Left lung (tissue), 10 donors: Measurements from ENCODE around the gene CENPB. TPM values are rescaled to one million over a fixed set of nuclear protein-coding genes. Genes with fewer than 3 reads are reported as not detected.

ENCODE experiments used
- ATAC-seq: fragments of 200-7000 bp; cut with Tn5 transposase; one replicate; pipeline ENCODE4 v1.9.1; 2020; ENCODE audit warnings: moderate library complexity
- DNase-seq, 4 donors: peaks; one replicate each; pipeline ENCODE4 v3.0.0-alpha.2; 2013 to 2020
- H3K27ac ChIP-seq, 2 donors: fragments of 200-600 bp; sonication (generic) in 1 of 2; one replicate each; pipeline versions ENCODE4 v1.5.0 to v1.8.0; 2020 to 2021
- H3K27me3 ChIP-seq, 2 donors: fragments of 200-600 bp; sonication (generic) in 1 of 2; one replicate each; pipeline versions ENCODE4 v1.5.0 to v1.8.0; 2020 to 2021
- H3K36me3 ChIP-seq, 2 donors: fragments of 200-600 bp; sonication (generic) in 1 of 2; one replicate each; pipeline versions ENCODE4 v1.5.0 to v1.8.0; 2020 to 2021
- H3K4me1 ChIP-seq, 2 donors: fragments of 200-600 bp; one replicate each; pipeline ENCODE4 v1.8.0; 2021
- H3K4me3 ChIP-seq, 2 donors: fragments of 200-600 bp; sonication (generic) in 1 of 2; one replicate each; pipeline versions ENCODE4 v1.5.0 to v1.8.0; 2020 to 2021; ENCODE audit warnings: mild to moderate bottlenecking in 1 of 2
- H3K9me3 ChIP-seq, 2 donors: fragments of 200-600 bp; sonication (generic) in 1 of 2; one replicate each; pipeline versions ENCODE4 v1.5.0 to v1.8.0; 2020 to 2021
- intact Hi-C, 2 donors: fragments of 100-400 bp; cut with DNase I; formaldehyde crosslinking; loops; one replicate each; pipeline versions ENCODE4 v1.11.2 to v1.14.2; 2022
- polyA plus RNA-seq, 6 donors: library from polyadenylated mRNA; unstranded; fragments of 120-200 nt; gene quantifications; one replicate each; pipeline ENCODE4 v1.2.1, GENCODE V29; 2013; ENCODE audit not compliant: insufficient read length in 6 of 6
- total RNA-seq, 2 donors: library from RNA; stranded (reverse); fragmentation: NEBNext Ultra II Directional; extraction: Animal tissue kit (Norgen Biotek cat#: 25700); gene quantifications; one replicate each; pipeline ENCODE4 v1.2.1, GENCODE V29; 2021
- TF ChIP-seq, protein P1 (sequence below), 2 donors: fragments of 200-600 bp; sonication (generic) in 1 of 2; IDR thresholded peaks; one replicate each; pipeline versions ENCODE4 v1.5.0 to v1.8.0; 2021; ENCODE audit warnings: antibody characterized with exemption in 2 of 2
- donor health status: DM: no; HTN: yes; CAD: no.
- donor health status: DM: no; HTN: no; CAD: no.

CENPB gene
- total and polyA plus RNA-seq, 8 donors = 38.0 to 94.5 (median 53.4) TPM

DNA sequence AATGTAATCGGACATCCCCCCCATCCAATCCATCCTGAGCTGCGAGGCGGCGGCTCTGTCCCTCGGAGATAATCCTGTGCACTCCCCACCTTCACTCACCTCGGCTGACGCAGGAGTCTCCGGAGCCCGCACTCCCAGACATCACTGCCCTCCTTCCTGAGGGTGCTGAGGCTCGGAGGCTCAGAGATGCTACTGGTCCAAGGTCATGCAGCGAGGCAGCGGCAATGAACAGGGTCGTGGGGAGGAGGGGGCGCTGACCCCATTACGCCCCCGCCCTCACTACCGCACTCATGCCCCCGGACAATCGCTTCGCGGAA, 19.5 kb downstream of the CENPB start:
- Histone ChIP-seq H3K36me3 (no peaks in the 10 kb centered on the region), H3K4me1 (peaks cover 9 to 52% of the 10 kb centered on the region in 2 donors), H3K4me3 (peak overlapping the region; percentile 62 to 70), H3K9me3 (no peaks in the 10 kb centered on the region), H3K27me3 (no peaks in the 10 kb centered on the region), H3K27ac (peak overlapping the region in 1 of 2 donors; percentile 95)
- ATAC-seq = no peak
- peak in 2 of 4 donors; percentile 43 to 75 for DNase-seq
- TF ChIP-seq, protein P1, sequence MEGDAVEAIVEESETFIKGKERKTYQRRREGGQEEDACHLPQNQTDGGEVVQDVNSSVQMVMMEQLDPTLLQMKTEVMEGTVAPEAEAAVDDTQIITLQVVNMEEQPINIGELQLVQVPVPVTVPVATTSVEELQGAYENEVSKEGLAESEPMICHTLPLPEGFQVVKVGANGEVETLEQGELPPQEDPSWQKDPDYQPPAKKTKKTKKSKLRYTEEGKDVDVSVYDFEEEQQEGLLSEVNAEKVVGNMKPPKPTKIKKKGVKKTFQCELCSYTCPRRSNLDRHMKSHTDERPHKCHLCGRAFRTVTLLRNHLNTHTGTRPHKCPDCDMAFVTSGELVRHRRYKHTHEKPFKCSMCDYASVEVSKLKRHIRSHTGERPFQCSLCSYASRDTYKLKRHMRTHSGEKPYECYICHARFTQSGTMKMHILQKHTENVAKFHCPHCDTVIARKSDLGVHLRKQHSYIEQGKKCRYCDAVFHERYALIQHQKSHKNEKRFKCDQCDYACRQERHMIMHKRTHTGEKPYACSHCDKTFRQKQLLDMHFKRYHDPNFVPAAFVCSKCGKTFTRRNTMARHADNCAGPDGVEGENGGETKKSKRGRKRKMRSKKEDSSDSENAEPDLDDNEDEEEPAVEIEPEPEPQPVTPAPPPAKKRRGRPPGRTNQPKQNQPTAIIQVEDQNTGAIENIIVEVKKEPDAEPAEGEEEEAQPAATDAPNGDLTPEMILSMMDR (IDR thresholded peaks at IDR 0.05) = no peak
- intact Hi-C loops = no loop called here

DNA sequence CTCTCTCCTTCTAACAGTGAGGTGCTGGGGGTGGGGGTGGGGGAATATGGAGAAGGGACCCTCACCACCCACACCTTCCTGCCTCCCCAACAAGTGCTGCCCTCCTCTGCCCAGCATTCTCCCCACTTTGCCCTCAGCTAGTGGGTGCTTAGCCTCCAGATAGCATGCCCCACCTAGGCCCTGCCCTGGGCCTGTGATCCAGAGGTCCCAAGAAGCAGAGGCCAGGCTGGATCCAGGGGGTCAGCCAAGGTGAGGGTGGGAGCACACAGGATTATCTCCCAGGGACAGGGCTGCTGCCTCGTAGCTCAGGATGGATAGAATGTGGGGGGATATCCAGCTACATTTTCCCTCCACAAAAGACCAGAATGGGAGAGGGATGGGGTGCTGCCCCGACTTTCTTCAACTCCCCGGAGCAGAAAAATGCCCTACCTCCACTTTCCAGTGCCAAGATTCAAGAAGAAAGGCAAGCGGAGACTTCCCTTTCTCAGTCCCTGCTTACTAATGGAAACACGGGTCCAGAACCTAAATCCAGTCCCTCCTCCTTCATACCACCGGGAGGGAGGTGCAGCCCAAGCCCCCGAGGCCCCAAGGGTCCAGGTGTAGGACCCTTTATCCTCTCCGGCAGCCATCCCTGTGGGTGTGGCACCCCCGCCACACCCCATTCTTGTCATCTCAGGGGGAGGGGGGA, 20.0 kb downstream of the CENPB start:
- DNase-seq = no peak
- TF ChIP-seq, protein P1 (IDR thresholded peaks at IDR 0.05) = no peak
- ATAC-seq = no peak
- intact Hi-C loops = no loop called here
- Histone ChIP-seq H3K4me3 (peak overlapping the region; percentile 62 to 70), H3K36me3 (no peaks in the 10 kb centered on the region), H3K9me3 (no peaks in the 10 kb centered on the region), H3K27ac (no peak overlapping the region), H3K27me3 (no peaks in the 10 kb centered on the region), H3K4me1 (peaks cover 9 to 52% of the 10 kb centered on the region in 2 donors)

DNA sequence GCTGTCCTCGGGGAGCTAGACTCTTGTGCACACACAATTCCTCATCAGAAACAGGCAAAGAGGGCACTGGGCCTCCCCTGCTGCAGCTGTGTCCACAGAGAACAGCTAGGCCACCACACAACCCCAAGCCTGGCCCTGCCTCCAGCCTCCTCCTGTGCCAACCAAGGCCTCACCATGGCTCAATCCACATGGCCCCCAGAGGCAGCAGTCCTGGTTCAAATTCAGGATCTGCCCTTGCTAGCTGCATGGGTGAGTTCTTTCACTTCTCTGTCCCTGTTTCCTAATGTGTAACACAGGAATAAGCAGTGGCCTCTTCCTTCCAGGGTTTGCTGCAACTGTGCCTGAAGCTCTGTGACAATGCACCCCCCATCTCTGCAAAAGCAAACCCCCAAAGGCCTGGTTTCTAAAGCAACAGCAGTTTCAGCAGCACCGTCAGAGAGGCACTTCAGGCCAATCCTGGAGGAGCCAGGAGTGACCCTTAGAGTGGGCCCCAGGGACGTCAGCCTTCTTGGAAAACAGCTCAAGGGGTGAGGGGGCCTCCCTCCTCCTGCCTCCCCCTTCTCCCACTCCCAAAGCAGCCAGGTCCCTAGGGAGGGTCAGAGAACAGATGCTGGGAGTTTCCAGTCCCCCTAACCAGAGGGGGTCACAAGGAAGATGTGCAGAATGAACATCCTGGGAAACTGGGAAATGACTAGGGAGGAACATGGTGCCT, 21.2 kb downstream of the CENPB start:
- no peaks in the 10 kb centered on the region for H3K9me3 ChIP-seq
- TF ChIP-seq, protein P1 (IDR thresholded peaks at IDR 0.05) = no peak
- no peaks in the 10 kb centered on the region for H3K36me3 ChIP-seq
- no peaks in the 10 kb centered on the region for H3K27me3 ChIP-seq
- no peak overlapping the region for H3K4me3 ChIP-seq
- no peak for DNase-seq
- no peak for ATAC-seq
- H3K4me1 ChIP-seq = peaks cover 9 to 52% of the 10 kb centered on the region in 2 donors
- intact Hi-C loops = no loop called here
- H3K27ac ChIP-seq = peak overlapping the region in 1 of 2 donors; percentile 65

DNA sequence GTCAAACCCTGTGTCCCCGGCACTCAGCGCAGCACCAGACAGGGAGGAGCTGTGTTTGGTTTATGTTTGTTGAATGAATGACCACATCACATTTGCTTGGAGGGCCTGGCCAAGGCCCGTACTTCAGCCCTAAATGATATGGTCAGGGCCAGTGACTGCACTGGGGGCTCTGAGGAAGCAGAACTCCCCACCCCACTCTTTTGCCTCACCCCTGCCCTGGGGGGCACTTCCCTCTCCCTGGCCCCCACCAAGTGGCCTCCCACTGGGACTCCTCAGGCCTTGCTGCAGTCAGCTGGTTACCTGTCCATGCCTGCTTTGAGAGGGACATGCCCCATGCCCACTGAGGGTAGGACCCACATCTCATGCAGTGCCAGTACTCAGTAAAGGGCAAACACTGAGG, 21.9 kb downstream of the CENPB start:
- ATAC-seq = no peak
- DNase-seq = no peak
- TF ChIP-seq, protein P1 (IDR thresholded peaks at IDR 0.05) = no peak
- H3K36me3 ChIP-seq = peaks cover 0 to 3% of the 10 kb centered on the region in 2 donors
- no peaks in the 10 kb centered on the region for H3K27me3 ChIP-seq
- H3K4me3 ChIP-seq = no peak overlapping the region
- H3K27ac ChIP-seq = peak overlapping the region in 1 of 2 donors; percentile 65
- H3K4me1 ChIP-seq = peaks cover 9 to 52% of the 10 kb centered on the region in 2 donors
- intact Hi-C loops = no loop called here
- no peaks in the 10 kb centered on the region for H3K9me3 ChIP-seq
